Duodenal mucosa (tissue), 2 donors: ENCODE measurements around the gene DGKI.

Experiments
- H3K27ac ChIP-seq: one replicate; pipeline ENCODE4 v1.7.0; 2013; ENCODE audit warnings: low read depth, low read length
- H3K27me3 ChIP-seq, 2 donors: one replicate each; pipeline ENCODE4 v1.7.0; 2013; ENCODE audit warnings: low read length in 2 of 2, control low read depth in 1 of 2; ENCODE audit not compliant: insufficient read depth in 2 of 2, control insufficient read depth in 1 of 2
- H3K36me3 ChIP-seq, 2 donors: one replicate each; pipeline ENCODE4 v1.7.0; 2013; ENCODE audit warnings: low read length in 2 of 2, control low read depth in 1 of 2; ENCODE audit not compliant: insufficient read depth in 2 of 2, control insufficient read depth in 1 of 2
- H3K4me1 ChIP-seq, 2 donors: one replicate each; pipeline ENCODE4 v1.7.0; 2013; ENCODE audit warnings: low read length in 2 of 2, control low read depth in 1 of 2; ENCODE audit not compliant: insufficient read depth in 2 of 2, control insufficient read depth in 1 of 2
- H3K4me3 ChIP-seq, 2 donors: one replicate each; pipeline ENCODE4 v1.7.0; 2013; ENCODE audit warnings: low read length in 2 of 2, low read depth in 1 of 2
- H3K9ac ChIP-seq, 2 donors: one replicate each; pipeline ENCODE4 v1.7.0; 2013; ENCODE audit warnings: low read length in 2 of 2, low read depth in 1 of 2
- H3K9me3 ChIP-seq, 2 donors: one replicate each; pipeline ENCODE4 v1.7.0; 2013; ENCODE audit warnings: low read length in 2 of 2, control low read depth in 1 of 2; ENCODE audit not compliant: control insufficient read depth in 1 of 2

The DGKI gene

GRCh38 chr7:137652721-137653120 is 194.1 kb downstream of the DGKI start:
- Histone ChIP-seq H3K9ac (no peak overlapping the region), H3K4me3 (no peak overlapping the region), H3K9me3 (no peaks in the 10 kb centered on the region), H3K36me3 (no peaks in the 10 kb centered on the region), H3K27ac (no peak overlapping the region), H3K4me1 (no peaks in the 10 kb centered on the region), H3K27me3 (no peaks in the 10 kb centered on the region)

DNA sequence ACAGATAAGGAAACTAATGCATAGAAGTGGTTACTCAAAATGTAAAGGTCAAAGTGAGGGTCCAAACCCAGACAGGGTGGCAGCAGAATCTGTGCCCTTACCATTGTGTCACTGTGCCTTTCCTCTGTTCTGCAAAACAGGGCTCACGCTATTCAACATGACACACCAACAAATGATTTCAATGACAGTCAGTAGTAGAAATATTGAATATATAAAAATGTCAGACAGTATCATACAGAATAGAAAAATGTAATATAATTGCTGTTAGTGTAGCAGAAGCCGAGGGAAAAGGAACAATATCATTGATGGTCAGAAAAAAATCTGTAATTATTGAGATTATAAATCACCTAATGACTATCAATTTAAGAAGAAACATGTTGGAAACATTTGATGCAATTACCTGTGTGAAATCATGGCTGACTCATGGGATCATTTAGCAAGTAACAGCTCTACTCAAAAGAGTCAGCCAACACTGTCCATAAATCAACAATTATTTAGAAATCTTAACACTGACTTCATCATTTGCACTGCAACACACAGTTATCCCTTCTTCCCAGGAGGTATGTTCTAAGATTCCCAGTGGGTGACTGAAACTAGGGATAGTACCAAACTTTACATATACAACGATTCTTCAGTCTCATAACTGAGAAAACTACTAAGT is 198.7 kb downstream of the DGKI start:
- Histone ChIP-seq H3K9ac (no peak overlapping the region), H3K4me3 (no peak overlapping the region), H3K9me3 (no peaks in the 10 kb centered on the region), H3K36me3 (no peaks in the 10 kb centered on the region), H3K4me1 (no peaks in the 10 kb centered on the region), H3K27me3 (peaks cover 0 to 3% of the 10 kb centered on the region in 2 donors), H3K27ac (no peak overlapping the region)

GRCh38 chr7:137642472-137642871 is 204.3 kb downstream of the DGKI start:
- H3K4me1 ChIP-seq = no peaks in the 10 kb centered on the region
- no peak overlapping the region for H3K9ac ChIP-seq
- no peaks in the 10 kb centered on the region for H3K9me3 ChIP-seq
- no peak overlapping the region for H3K4me3 ChIP-seq
- no peaks in the 10 kb centered on the region for H3K36me3 ChIP-seq
- peaks cover 0 to 3% of the 10 kb centered on the region in 2 donors for H3K27me3 ChIP-seq
- no peak overlapping the region for H3K27ac ChIP-seq

DNA sequence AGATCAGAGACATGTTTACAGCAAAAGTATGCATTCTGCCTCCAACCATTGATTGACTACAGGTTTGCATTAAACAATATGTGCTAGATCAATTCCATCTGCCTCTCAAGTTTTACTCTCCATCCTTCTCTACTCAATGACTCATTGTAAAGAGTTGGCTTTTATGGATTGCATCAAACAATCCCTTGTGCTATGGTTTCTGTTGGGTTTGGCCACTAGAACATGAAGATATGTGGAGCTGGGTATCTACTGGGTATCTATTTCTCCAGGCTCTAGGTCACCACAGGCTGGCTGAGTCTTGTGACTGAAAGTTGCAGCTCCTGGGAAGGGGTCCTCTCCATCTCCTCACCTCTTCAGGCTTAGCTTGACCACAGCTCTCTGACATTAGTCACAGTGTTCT is 204.7 kb downstream of the DGKI start:
- no peaks in the 10 kb centered on the region for H3K9me3 ChIP-seq
- H3K4me3 ChIP-seq = no peak overlapping the region
- H3K27ac ChIP-seq = no peak overlapping the region
- H3K36me3 ChIP-seq = no peaks in the 10 kb centered on the region
- peaks cover 0 to 3% of the 10 kb centered on the region in 2 donors for H3K27me3 ChIP-seq
- no peak overlapping the region for H3K9ac ChIP-seq
- no peaks in the 10 kb centered on the region for H3K4me1 ChIP-seq

- Histone ChIP-seq H3K36me3 (no peaks in the 10 kb centered on the region), H3K27ac (no peak overlapping the region), H3K27me3 (no peaks in the 10 kb centered on the region), H3K9me3 (no peaks in the 10 kb centered on the region), H3K9ac (no peak overlapping the region), H3K4me1 (no peaks in the 10 kb centered on the region), H3K4me3 (no peak overlapping the region)
Observed at GRCh38 chr7:137636376-137636775, 210.4 kb downstream of the DGKI start.

DNA sequence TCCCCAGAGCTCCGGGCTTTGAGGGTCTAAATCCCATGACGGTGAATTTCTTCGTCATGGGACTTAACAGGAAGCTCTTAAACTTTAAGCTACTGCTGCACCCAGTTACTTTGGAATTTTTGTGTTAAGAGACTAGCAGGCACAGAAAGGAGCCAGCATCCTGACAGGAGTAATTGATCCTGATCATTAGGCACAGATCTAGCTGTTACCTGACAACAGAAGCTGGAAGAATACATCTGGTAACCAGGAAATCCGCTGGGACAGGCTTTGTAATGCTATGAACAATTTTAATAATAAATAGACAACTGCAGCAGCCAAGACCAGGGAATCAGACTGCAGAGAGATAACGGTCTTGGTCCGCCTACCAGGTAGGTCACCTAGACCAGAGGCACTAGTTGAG is 210.9 kb downstream of the DGKI start:
- Histone ChIP-seq H3K4me1 (no peaks in the 10 kb centered on the region), H3K9ac (no peak overlapping the region), H3K9me3 (no peaks in the 10 kb centered on the region), H3K4me3 (no peak overlapping the region), H3K36me3 (no peaks in the 10 kb centered on the region), H3K27me3 (no peaks in the 10 kb centered on the region), H3K27ac (no peak overlapping the region)

- no peaks in the 10 kb centered on the region for H3K27me3 ChIP-seq
- no peak overlapping the region for H3K4me3 ChIP-seq
- no peaks in the 10 kb centered on the region for H3K9me3 ChIP-seq
- H3K36me3 ChIP-seq = no peaks in the 10 kb centered on the region
- no peak overlapping the region for H3K27ac ChIP-seq
- no peaks in the 10 kb centered on the region for H3K4me1 ChIP-seq
- no peak overlapping the region for H3K9ac ChIP-seq
Observed at GRCh38 chr7:137635132-137635531, 211.6 kb downstream of the DGKI start.

- Histone ChIP-seq H3K4me3 (no peak overlapping the region), H3K27me3 (no peaks in the 10 kb centered on the region), H3K36me3 (no peaks in the 10 kb centered on the region), H3K27ac (no peak overlapping the region), H3K4me1 (no peaks in the 10 kb centered on the region), H3K9ac (no peak overlapping the region), H3K9me3 (no peaks in the 10 kb centered on the region)
Observed at GRCh38 chr7:137634356-137634755, 212.4 kb downstream of the DGKI start.

DNA sequence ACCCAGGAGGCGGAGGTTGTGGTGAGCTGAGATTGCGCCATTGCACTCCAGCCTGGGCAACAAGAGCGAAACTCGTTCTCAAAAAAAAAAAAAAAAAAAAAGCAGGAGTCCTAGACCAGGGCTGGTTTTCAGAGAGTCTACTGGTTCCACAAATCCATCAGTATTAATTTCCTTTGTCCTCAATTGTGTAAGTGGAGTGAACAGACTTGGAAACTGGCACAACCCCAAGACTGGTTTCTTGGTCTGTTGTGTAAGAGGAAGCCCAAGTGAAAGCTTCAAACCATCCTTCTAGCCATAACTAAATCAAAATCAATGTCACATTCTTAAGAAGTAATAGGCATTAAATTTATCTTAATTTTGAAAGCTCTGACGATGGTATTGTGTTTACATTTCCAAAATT is 213.6 kb downstream of the DGKI start:
- no peaks in the 10 kb centered on the region for H3K9me3 ChIP-seq
- no peaks in the 10 kb centered on the region for H3K27me3 ChIP-seq
- no peaks in the 10 kb centered on the region for H3K36me3 ChIP-seq
- no peak overlapping the region for H3K9ac ChIP-seq
- no peaks in the 10 kb centered on the region for H3K4me1 ChIP-seq
- no peak overlapping the region for H3K4me3 ChIP-seq
- H3K27ac ChIP-seq = no peak overlapping the region

DNA sequence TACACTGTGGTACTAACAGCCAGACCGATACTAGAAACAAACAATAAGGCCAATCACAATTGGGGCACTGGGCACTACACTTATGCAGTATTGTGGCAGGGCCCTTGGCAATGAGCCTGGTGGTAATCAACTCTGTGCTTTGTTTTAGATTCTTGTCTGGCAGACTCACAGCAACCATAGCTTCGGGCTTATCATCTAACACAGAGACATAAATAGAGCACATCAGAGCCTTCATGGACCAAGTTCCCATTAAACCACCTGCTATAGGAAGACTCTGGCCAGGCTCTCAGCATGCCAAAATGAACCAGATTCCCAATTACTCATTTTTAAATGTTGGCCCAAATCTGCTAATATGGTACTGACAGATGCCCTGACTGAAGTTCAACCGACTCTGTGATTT is 218.6 kb downstream of the DGKI start:
- no peak overlapping the region for H3K27ac ChIP-seq
- no peaks in the 10 kb centered on the region for H3K36me3 ChIP-seq
- H3K27me3 ChIP-seq = peaks cover 0 to 3% of the 10 kb centered on the region in 2 donors
- H3K9me3 ChIP-seq = no peaks in the 10 kb centered on the region
- H3K4me1 ChIP-seq = no peaks in the 10 kb centered on the region
- H3K9ac ChIP-seq = no peak overlapping the region
- H3K4me3 ChIP-seq = no peak overlapping the region
